Esophagus (tissue), 2 donors: ENCODE measurements around the gene MORC1. TPM values are rescaled to one million over a fixed set of nuclear protein-coding genes. Genes with fewer than 3 reads are reported as not detected.

Experiments used
- H3K27ac ChIP-seq, 2 donors: one replicate each; pipeline ENCODE4 v1.5.1; 2013; ENCODE audit warnings: low read depth in 2 of 2, mild to moderate bottlenecking in 2 of 2, inconsistent platforms in 1 of 2, low read length in 1 of 2, moderate library complexity in 1 of 2
- H3K27me3 ChIP-seq, 2 donors: one replicate each; pipeline ENCODE4 v1.6.1; 2013; ENCODE audit warnings: low read length in 2 of 2, control low read depth in 1 of 2, mild to moderate bottlenecking in 1 of 2; ENCODE audit not compliant: insufficient read depth in 2 of 2, control insufficient read depth in 1 of 2
- H3K36me3 ChIP-seq, 2 donors: one replicate each; pipeline ENCODE4 v1.6.1; 2013; ENCODE audit warnings: low read length in 1 of 2; ENCODE audit not compliant: control insufficient read depth in 2 of 2, insufficient read depth in 2 of 2
- H3K4me1 ChIP-seq, 2 donors: one replicate each; pipeline ENCODE4 v1.6.1; 2013; ENCODE audit warnings: low read length in 1 of 2; ENCODE audit not compliant: control insufficient read depth in 2 of 2, insufficient read depth in 2 of 2
- H3K4me3 ChIP-seq, 2 donors: one replicate each; pipeline ENCODE4 v1.5.1; 2013; ENCODE audit warnings: low read length in 2 of 2, mild to moderate bottlenecking in 2 of 2, low read depth in 1 of 2, moderate library complexity in 1 of 2
- H3K9me3 ChIP-seq, 2 donors: one replicate each; pipeline ENCODE4 v1.6.1; 2013; ENCODE audit warnings: mild to moderate bottlenecking in 2 of 2, low read depth in 1 of 2, low read length in 1 of 2, moderate library complexity in 1 of 2; ENCODE audit not compliant: control insufficient read depth in 2 of 2, insufficient read depth in 1 of 2
- WGBS, 2 donors: extraction: QIAGEN DNeasy Blood & Tissue Kit; methylation state at CpG; one replicate each; pipeline ENCODE4 v1.1.7; 2013; 5-methylcytosine and 5-hydroxymethylcytosine counted together
- polyA plus RNA-seq, 2 donors: library from polyadenylated mRNA; stranded (reverse); fragments of 200-250 nt; gene quantifications; one replicate each; pipeline ENCODE4 v1.2.3, GENCODE V29; 2013
- donor health status: healthy with polysubstance abuse.
- donor health status: Bipolar disorder and iron deficiency.

MORC1 gene, protein sequence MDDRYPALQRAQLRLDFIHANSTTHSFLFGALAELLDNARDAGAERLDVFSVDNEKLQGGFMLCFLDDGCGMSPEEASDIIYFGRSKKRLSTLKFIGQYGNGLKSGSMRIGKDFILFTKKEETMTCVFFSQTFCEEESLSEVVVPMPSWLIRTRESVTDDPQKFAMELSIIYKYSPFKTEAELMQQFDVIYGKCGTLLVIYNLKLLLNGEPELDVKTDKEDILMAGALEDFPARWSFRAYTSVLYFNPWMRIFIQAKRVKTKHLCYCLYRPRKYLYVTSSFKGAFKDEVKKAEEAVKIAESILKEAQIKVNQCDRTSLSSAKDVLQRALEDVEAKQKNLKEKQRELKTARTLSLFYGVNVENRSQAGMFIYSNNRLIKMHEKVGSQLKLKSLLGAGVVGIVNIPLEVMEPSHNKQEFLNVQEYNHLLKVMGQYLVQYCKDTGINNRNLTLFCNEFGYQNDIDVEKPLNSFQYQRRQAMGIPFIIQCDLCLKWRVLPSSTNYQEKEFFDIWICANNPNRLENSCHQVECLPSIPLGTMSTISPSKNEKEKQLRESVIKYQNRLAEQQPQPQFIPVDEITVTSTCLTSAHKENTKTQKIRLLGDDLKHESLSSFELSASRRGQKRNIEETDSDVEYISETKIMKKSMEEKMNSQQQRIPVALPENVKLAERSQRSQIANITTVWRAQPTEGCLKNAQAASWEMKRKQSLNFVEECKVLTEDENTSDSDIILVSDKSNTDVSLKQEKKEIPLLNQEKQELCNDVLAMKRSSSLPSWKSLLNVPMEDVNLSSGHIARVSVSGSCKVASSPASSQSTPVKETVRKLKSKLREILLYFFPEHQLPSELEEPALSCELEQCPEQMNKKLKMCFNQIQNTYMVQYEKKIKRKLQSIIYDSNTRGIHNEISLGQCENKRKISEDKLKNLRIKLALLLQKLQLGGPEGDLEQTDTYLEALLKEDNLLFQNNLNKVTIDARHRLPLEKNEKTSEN
- polyA plus RNA-seq = not detected

DNA sequence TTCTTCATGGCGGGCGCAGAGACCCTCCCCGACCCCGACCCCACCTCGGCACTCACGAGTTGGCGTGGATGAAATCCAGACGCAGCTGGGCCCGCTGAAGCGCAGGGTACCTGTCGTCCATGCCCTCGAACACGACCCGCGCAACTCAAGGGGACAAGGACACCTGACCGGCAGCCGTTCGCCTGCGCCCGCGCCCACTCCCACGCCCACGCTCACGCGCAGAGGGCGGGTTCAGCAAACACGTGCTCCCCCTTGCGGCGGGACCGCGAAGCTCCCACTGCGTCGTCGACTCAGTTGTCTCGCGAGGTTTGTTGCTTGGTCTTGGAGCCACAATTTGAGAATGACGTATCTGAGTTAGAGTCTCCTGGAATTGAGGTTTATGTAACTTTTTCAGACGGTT, at the start of gene MORC1:
Gene MORC1 (minus strand): TSS at position 196 of the 400 bp plus-strand sequence. CDS start 75 bp downstream, at position 121.
- H3K27me3 ChIP-seq = no peaks in the 10 kb centered on the region
- H3K36me3 ChIP-seq = no peaks in the 10 kb centered on the region
- no peak within 1 kb of the TSS for H3K27ac ChIP-seq
- 93 to 94% methylated on average over 38 of the region's 38 CpGs for WGBS, 2 donors
- H3K9me3 ChIP-seq = peaks cover 3 to 5% of the 10 kb centered on the region in 2 donors
- H3K4me3 ChIP-seq = no peak within 1 kb of the TSS
- no peaks in the 10 kb centered on the region for H3K4me1 ChIP-seq

DNA sequence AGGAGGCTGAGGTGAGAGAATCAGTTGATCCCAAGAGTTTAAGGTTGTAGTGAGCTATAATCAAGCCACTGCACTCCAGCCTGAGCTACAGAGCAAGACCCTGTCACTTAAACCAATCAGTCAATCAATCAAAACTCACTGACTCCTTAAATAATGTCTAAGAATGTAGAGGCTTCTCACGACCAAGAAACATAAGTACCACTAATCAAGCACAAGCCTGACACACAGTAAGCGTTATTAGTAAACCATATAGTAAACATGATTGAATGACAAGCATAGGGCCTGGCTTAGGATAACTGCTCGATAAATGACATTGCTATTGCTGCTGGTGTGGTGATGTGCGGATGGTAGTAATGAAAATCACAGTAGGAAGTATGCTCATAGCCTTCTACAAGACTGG, 48.0 kb upstream of the MORC1 start:
- Histone ChIP-seq H3K27ac (no peak overlapping the region), H3K4me3 (no peak overlapping the region)
- WGBS, 2 donors = 82 to 86% methylated on average over 4 of the region's 4 CpGs

DNA sequence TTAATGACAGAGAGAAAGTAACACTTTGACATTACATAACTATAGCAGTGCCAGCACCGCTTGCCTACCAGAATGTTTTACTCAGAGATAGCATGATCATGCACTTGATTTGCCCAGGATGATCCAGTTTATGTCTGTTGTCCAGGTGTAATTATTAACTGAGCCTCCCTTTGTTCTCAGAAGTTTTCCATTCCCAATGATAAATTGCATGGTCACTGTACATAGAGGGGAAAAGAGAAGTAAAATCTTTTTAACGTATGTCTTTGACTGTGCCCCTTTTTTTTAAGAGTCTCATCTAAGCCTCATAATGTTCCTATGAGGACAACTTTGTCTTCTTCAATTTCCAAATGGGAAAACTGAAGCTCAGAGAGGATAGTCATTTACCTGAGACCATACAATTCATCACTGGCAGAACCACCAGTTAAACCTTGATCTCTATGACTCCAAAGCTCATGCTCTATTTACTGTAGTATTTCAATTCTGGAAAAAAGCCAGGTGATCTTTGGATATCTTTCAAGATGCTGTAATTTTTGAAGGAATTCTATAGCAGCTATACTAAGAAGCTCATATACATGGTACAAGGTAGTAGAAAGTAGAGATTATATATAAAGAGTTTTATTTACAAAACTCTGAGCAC, 43.7 kb upstream of the MORC1 start:
- Histone ChIP-seq H3K27ac (no peak overlapping the region), H3K4me1 (no peaks in the 10 kb centered on the region), H3K4me3 (no peak overlapping the region), H3K36me3 (no peaks in the 10 kb centered on the region), H3K27me3 (no peaks in the 10 kb centered on the region), H3K9me3 (no peaks in the 10 kb centered on the region)
- whole genome bisulfite sequencing, 2 donors = 43 to 57% methylated on average over 2 of the region's 2 CpGs

More for the DNA sequence above, 48.0 kb upstream of the MORC1 start:
- no peaks in the 10 kb centered on the region for H3K4me1 ChIP-seq
- H3K36me3 ChIP-seq = no peaks in the 10 kb centered on the region
- H3K9me3 ChIP-seq = no peaks in the 10 kb centered on the region
- no peaks in the 10 kb centered on the region for H3K27me3 ChIP-seq

GRCh38 chr3:109155828-109156227, 37.9 kb upstream of the MORC1 start:
- Histone ChIP-seq H3K27me3 (no peaks in the 10 kb centered on the region), H3K36me3 (no peaks in the 10 kb centered on the region), H3K27ac (no peak overlapping the region), H3K9me3 (no peaks in the 10 kb centered on the region), H3K4me3 (no peak overlapping the region), H3K4me1 (no peaks in the 10 kb centered on the region)
- 38 to 43% methylated on average over 1 of the region's 1 CpG for WGBS, 2 donors

GRCh38 chr3:109154979-109155378, 37.0 kb upstream of the MORC1 start:
- Histone ChIP-seq H3K4me1 (no peaks in the 10 kb centered on the region), H3K4me3 (no peak overlapping the region), H3K36me3 (no peaks in the 10 kb centered on the region), H3K27ac (no peak overlapping the region), H3K9me3 (no peaks in the 10 kb centered on the region), H3K27me3 (no peaks in the 10 kb centered on the region)
- WGBS, 2 donors = 55 to 63% methylated on average over 2 of the region's 2 CpGs

GRCh38 chr3:109152320-109152719, 34.4 kb upstream of the MORC1 start:
- H3K9me3 ChIP-seq = no peaks in the 10 kb centered on the region
- no peak overlapping the region for H3K27ac ChIP-seq
- WGBS, 2 donors = 48 to 59% methylated on average over 4 of the region's 4 CpGs
- no peak overlapping the region for H3K4me3 ChIP-seq
- no peaks in the 10 kb centered on the region for H3K4me1 ChIP-seq
- no peaks in the 10 kb centered on the region for H3K27me3 ChIP-seq
- no peaks in the 10 kb centered on the region for H3K36me3 ChIP-seq

GRCh38 chr3:109149078-109149477, 31.1 kb upstream of the MORC1 start:
- 90 to 93% methylated on average over 2 of the region's 2 CpGs for WGBS, 2 donors
- H3K27ac ChIP-seq = no peak overlapping the region
- H3K4me1 ChIP-seq = no peaks in the 10 kb centered on the region
- no peaks in the 10 kb centered on the region for H3K36me3 ChIP-seq
- H3K27me3 ChIP-seq = no peaks in the 10 kb centered on the region
- no peaks in the 10 kb centered on the region for H3K9me3 ChIP-seq
- no peak overlapping the region for H3K4me3 ChIP-seq

GRCh38 chr3:109143646-109144045, 25.7 kb upstream of the MORC1 start:
- Histone ChIP-seq H3K4me3 (no peak overlapping the region), H3K27ac (no peak overlapping the region), H3K27me3 (no peaks in the 10 kb centered on the region), H3K4me1 (no peaks in the 10 kb centered on the region), H3K9me3 (no peaks in the 10 kb centered on the region), H3K36me3 (no peaks in the 10 kb centered on the region)
- 56 to 72% methylated on average over 1 of the region's 1 CpG for WGBS, 2 donors

DNA sequence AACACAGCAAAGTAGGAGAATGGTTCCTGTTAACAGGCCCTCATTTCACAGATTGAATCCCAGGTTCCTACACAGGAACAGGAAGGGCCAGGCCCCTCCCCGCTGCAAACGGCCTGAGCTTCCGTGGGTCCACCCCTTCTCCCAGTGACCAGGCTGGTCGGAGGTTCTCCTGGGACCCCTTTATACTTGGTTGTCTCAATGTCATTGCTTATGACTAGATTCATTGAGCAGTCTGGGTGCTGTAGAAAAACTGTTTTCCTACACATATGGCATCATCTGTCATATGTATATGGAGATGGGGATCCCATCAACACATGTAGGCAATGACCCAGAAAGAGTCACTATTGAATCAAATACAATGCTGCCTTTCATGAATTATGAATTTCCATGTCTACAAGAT, 22.4 kb upstream of the MORC1 start:
- Histone ChIP-seq H3K4me3 (no peak overlapping the region), H3K27ac (no peak overlapping the region), H3K27me3 (no peaks in the 10 kb centered on the region), H3K9me3 (no peaks in the 10 kb centered on the region), H3K36me3 (no peaks in the 10 kb centered on the region), H3K4me1 (no peaks in the 10 kb centered on the region)
- 81 to 88% methylated on average over 4 of the region's 4 CpGs for WGBS, 2 donors
